BLaER1 treated with 17β-estradiol and CSF1 and Interleukin-3, amounts not matched to agents 10 nM and 100 nM (cell line): ENCODE results near the gene SLC8A1.

Experiments used
- H3K27ac ChIP-seq, 11 experiments: shearing (Covaris generic); formaldehyde crosslinking; 2 replicates each; pipeline ENCODE4 v1.8.1; 2022
- H3K27me3 ChIP-seq, 11 experiments: shearing (Covaris generic); formaldehyde crosslinking; 2 replicates each; pipeline ENCODE4 v1.8.1; 2022
- H3K36me3 ChIP-seq, 11 experiments: shearing (Covaris generic); formaldehyde crosslinking; 2 replicates each; pipeline ENCODE4 v1.8.1; 2022
- H3K4me1 ChIP-seq, 10 experiments: shearing (Covaris generic); formaldehyde crosslinking; 2 replicates each; pipeline ENCODE4 v1.8.1; 2022
- H3K4me2 ChIP-seq, 11 experiments: shearing (Covaris generic); formaldehyde crosslinking; 2 replicates each; pipeline ENCODE4 v1.8.1; 2022
- H3K4me3 ChIP-seq, 10 experiments: shearing (Covaris generic); formaldehyde crosslinking; 2 replicates each; pipeline ENCODE4 v1.8.1; 2022
- H3K9ac ChIP-seq, 11 experiments: shearing (Covaris generic); formaldehyde crosslinking; 2 replicates each; pipeline ENCODE4 v1.8.1; 2022
- H3K9me3 ChIP-seq, 11 experiments: shearing (Covaris generic); formaldehyde crosslinking; replicated peaks in 1 of 11; 2 replicates each; pipeline ENCODE4 v1.8.1; 2022
- H4K20me1 ChIP-seq, 11 experiments: shearing (Covaris generic); formaldehyde crosslinking; 2 replicates each; pipeline ENCODE4 v1.8.1; 2022
- Cebpa-rat ChIP-seq, 11 experiments: shearing (Covaris generic); IDR thresholded peaks; 2 replicates each; pipeline ENCODE4 v1.8.1; 2022

SLC8A1 gene

GRCh38 chr2:40204268-40204667 is 247.6 kb downstream of the SLC8A1 start:
- no peak for TF ChIP-seq Cebpa-rat (IDR thresholded peaks at IDR 0.05)
- H3K9me3 ChIP-seq, result peaks cover 0 to 10% (median 7%) of the 10 kb centered on the region in 11 experiments; a peak in 12 of 22 replicates
- no peak overlapping the region for H3K9ac ChIP-seq
- H3K27me3 ChIP-seq, result no peaks in the 10 kb centered on the region
- H3K27ac ChIP-seq, result no peak overlapping the region
- no peak overlapping the region for H3K4me2 ChIP-seq
- H4K20me1 ChIP-seq, result no peaks in the 10 kb centered on the region
- H3K36me3 ChIP-seq, result peaks cover 0 to 8% (median 0%) of the 10 kb centered on the region in 11 experiments; a peak in 1 of 22 replicates
- no peaks in the 10 kb centered on the region for H3K4me1 ChIP-seq
- no peak overlapping the region for H3K4me3 ChIP-seq

DNA sequence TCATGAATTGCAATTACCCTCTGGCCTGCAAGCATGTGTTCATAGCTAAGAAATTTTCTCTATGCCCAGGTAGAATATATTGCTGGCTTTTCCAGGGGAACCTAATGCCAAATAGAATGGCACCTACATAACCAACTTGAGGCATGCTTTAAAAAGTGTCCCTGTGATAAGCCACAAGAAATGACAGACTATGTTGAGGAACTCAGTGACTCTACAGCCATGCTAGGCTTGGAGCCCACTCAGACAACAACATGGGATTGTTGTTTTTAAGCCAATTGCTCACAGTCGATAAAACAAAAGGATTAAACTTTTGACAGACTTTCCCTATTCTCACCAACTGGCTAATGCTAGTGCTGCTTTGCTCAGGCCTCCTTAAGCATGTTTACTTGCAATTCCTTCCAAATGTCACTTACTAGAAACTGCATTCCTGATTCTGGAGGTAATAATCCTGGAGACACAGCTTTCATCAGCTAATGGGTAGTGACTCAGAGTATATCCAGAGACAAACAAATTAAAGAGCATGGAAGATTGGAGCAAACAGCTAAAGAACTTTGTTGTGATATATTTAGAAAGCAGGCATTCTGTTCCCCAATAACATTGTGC is 249.0 kb downstream of the SLC8A1 start:
- Histone ChIP-seq H3K9me3 (peaks cover 0 to 10% (median 7%) of the 10 kb centered on the region in 11 experiments; a peak in 12 of 22 replicates), H3K4me3 (no peak overlapping the region), H3K4me2 (no peak overlapping the region), H3K4me1 (no peaks in the 10 kb centered on the region), H3K27ac (no peak overlapping the region), H3K9ac (no peak overlapping the region), H3K27me3 (no peaks in the 10 kb centered on the region), H3K36me3 (peaks cover 0 to 8% (median 0%) of the 10 kb centered on the region in 11 experiments; a peak in 1 of 22 replicates), H4K20me1 (no peaks in the 10 kb centered on the region)
- no peak for TF ChIP-seq Cebpa-rat (IDR thresholded peaks at IDR 0.05)

- Histone ChIP-seq H3K9ac (no peak overlapping the region), H3K36me3 (peaks cover 0 to 8% (median 0%) of the 10 kb centered on the region in 11 experiments; a peak in 1 of 22 replicates), H4K20me1 (no peaks in the 10 kb centered on the region), H3K27ac (no peak overlapping the region), H3K4me1 (no peaks in the 10 kb centered on the region), H3K4me2 (no peak overlapping the region), H3K27me3 (no peaks in the 10 kb centered on the region), H3K4me3 (no peak overlapping the region), H3K9me3 (peaks cover 0 to 10% (median 7%) of the 10 kb centered on the region in 11 experiments; a peak in 12 of 22 replicates)
- TF ChIP-seq Cebpa-rat (IDR thresholded peaks at IDR 0.05), result no peak
These were observed 250.5 kb downstream of the SLC8A1 start for GRCh38 chr2:40201425-40201824.

DNA sequence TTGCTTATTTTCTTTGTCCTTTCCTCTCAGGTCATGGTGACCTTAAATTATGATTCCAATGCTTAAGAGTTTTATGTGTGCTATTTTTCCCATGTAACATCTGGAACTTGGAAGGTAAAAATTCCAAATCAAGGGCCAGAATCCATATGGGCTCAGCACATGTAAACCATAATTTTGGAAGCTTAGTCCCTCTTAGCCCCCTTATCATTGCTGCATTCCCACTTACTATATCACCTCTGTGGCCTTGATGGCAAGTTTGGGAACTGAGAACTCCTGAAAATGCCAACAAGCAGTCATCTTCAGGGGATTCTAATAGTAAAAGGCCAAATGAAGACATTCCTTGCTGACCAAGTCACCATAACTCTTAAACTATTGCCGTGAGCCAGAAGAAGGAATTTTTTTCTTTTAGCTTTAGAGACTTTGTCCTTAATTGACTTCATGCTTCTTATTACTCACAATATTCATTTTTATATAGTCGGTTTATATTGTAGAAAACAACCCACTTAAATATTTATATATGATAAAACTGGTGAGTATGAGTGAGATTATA is 251.4 kb downstream of the SLC8A1 start:
- H3K36me3 ChIP-seq, result peaks cover 0 to 4% (median 0%) of the 10 kb centered on the region in 11 experiments; a peak in 1 of 22 replicates
- no peak overlapping the region for H3K9ac ChIP-seq
- H3K27me3 ChIP-seq, result no peaks in the 10 kb centered on the region
- H3K4me2 ChIP-seq, result no peak overlapping the region
- H3K4me3 ChIP-seq, result no peak overlapping the region
- H3K4me1 ChIP-seq, result no peaks in the 10 kb centered on the region
- H3K27ac ChIP-seq, result no peak overlapping the region
- H4K20me1 ChIP-seq, result no peaks in the 10 kb centered on the region
- H3K9me3 ChIP-seq, result peaks cover 0 to 5% (median 4%) of the 10 kb centered on the region in 11 experiments; a peak in 12 of 22 replicates
- no peak for TF ChIP-seq Cebpa-rat (IDR thresholded peaks at IDR 0.05)

DNA sequence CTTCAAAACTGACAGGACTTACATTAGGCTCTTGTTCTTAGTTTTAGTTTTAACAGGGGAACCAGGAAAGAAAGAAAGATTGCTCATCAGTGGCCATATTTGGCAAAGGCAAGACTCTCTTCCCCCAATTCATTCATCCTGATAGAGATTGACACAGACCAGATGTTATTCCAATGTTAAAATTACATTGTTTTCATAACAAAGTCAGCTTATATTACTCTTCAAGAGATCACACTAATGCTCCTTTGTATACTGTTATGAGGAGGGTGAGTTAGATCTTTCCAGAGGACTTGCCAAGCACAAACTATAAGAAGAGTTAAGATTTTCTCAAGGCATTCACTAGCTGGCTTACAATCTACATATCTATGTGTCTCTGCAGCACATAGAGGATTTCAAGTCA is 252.1 kb downstream of the SLC8A1 start:
- Histone ChIP-seq H3K36me3 (no peaks in the 10 kb centered on the region), H3K4me2 (no peak overlapping the region), H3K9ac (no peak overlapping the region), H4K20me1 (no peaks in the 10 kb centered on the region), H3K27me3 (no peaks in the 10 kb centered on the region), H3K4me3 (no peak overlapping the region), H3K4me1 (no peaks in the 10 kb centered on the region), H3K9me3 (no peaks in the 10 kb centered on the region), H3K27ac (no peak overlapping the region)
- TF ChIP-seq Cebpa-rat (IDR thresholded peaks at IDR 0.05), result no peak

DNA sequence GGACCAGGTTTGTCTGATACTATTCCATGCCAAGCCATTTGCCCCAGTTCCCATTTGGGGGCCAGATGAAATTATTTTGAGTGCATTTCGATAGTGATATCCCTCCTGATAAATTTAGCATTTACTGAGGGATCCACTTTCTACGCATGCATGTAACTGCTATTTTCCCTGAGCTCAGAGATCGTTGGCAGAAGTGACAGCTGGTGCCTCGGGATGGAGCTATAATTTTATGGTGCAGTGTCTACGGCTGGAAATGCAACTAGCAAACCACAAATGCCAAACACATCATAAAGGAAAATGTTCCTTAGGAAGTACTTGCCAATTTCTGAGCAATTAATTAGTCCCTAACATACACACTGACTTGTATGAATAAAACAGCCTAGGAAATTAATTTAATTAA is 254.8 kb downstream of the SLC8A1 start:
- Histone ChIP-seq H3K4me3 (no peak overlapping the region), H3K4me2 (no peak overlapping the region), H3K9ac (no peak overlapping the region), H3K27ac (no peak overlapping the region), H3K27me3 (no peaks in the 10 kb centered on the region), H3K9me3 (no peaks in the 10 kb centered on the region), H3K4me1 (no peaks in the 10 kb centered on the region), H3K36me3 (no peaks in the 10 kb centered on the region), H4K20me1 (no peaks in the 10 kb centered on the region)
- no peak for TF ChIP-seq Cebpa-rat (IDR thresholded peaks at IDR 0.05)

DNA sequence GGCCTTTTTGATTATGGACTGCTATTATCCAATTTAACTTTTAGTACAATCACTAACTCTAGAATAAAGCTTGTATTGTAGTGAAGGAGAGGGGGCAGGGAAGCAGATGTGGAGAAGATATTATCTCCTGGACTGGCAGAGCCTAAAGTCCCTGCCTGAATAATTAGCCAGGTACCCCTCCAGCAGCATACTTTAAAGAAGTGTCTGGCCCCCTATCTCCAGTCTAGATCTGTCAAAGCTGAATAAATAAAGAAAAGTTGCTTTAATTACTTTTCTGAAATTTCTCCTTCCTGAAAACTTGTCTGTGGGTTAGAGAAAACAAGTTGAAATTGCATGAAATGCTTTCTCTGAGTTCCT is 258.2 kb downstream of the SLC8A1 start:
- no peaks in the 10 kb centered on the region for H3K27me3 ChIP-seq
- H3K9ac ChIP-seq, result no peak overlapping the region

DNA sequence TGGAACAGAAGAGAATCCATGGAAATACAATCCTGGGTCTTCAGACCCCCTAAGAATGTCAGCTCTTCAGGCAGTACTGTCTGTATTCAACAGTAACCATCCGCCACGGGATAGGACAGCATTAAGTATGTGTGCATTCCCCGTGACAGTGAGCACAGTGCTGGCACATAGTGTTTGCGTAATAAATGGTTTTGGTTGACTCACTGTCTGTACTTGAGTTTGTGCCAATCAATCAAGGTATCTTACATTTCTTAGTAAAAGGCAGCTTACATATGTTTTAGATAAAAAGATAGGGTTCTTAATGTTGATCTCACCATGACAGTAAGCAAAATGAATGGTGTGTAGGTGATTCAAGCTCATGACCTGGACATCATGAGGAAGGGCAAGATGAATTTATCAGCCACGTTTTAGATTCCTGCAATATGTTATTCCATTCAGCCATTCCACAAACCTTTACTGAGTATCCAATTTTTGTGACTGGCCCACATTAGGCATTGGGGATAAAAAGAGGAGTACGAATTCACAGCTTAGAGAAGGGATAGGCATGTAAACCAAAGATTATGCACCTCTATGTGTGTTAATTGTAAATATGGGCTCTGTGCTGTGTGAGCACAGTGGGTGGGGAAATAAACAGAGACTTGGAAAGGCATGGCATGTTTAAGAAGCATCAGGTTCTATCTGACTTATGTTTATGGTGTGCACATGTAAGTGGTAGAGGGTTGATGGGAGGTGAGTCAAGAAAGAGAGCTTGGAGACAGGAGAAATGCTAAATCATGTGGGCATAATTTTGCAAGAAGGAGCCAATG is 258.8 kb downstream of the SLC8A1 start:
- no peak overlapping the region for H3K4me2 ChIP-seq
- no peak overlapping the region for H3K4me3 ChIP-seq

More for the DNA sequence above, 258.2 kb downstream of the SLC8A1 start:
- no peak for TF ChIP-seq Cebpa-rat (IDR thresholded peaks at IDR 0.05)
- H3K4me1 ChIP-seq, result no peaks in the 10 kb centered on the region
- peaks cover 0 to 5% (median 0%) of the 10 kb centered on the region in 11 experiments; a peak in 1 of 22 replicates for H3K36me3 ChIP-seq
- H3K4me3 ChIP-seq, result no peak overlapping the region
- H3K27ac ChIP-seq, result no peak overlapping the region
- H3K9me3 ChIP-seq, result no peaks in the 10 kb centered on the region
- H4K20me1 ChIP-seq, result no peaks in the 10 kb centered on the region
- H3K4me2 ChIP-seq, result no peak overlapping the region

GRCh38 chr2:40190457-40190856 is 261.4 kb downstream of the SLC8A1 start:
- no peak overlapping the region for H3K4me3 ChIP-seq
- no peaks in the 10 kb centered on the region for H3K4me1 ChIP-seq
- no peaks in the 10 kb centered on the region for H4K20me1 ChIP-seq
- no peak overlapping the region for H3K4me2 ChIP-seq
- no peak overlapping the region for H3K27ac ChIP-seq
- H3K36me3 ChIP-seq, result peaks cover 0 to 5% (median 0%) of the 10 kb centered on the region in 11 experiments; a peak in 1 of 22 replicates
- TF ChIP-seq Cebpa-rat (IDR thresholded peaks at IDR 0.05), result no peak
- H3K27me3 ChIP-seq, result no peaks in the 10 kb centered on the region
- H3K9me3 ChIP-seq, result peaks cover 0 to under 1% (median 0%) of the 10 kb centered on the region in 11 experiments; a peak in 3 of 22 replicates
- H3K9ac ChIP-seq, result no peak overlapping the region

More for the DNA sequence above, 258.8 kb downstream of the SLC8A1 start:
- Histone ChIP-seq H3K27ac (no peak overlapping the region), H3K9ac (no peak overlapping the region), H3K4me1 (no peaks in the 10 kb centered on the region), H3K9me3 (no peaks in the 10 kb centered on the region), H3K27me3 (no peaks in the 10 kb centered on the region), H3K36me3 (peaks cover 0 to 5% (median 0%) of the 10 kb centered on the region in 11 experiments; a peak in 1 of 22 replicates), H4K20me1 (no peaks in the 10 kb centered on the region)
- no peak for TF ChIP-seq Cebpa-rat (IDR thresholded peaks at IDR 0.05)
